Posterior cingulate gyrus (tissue), 11 donors: ENCODE results near the gene EVPLL.
"Not testable (repeated sequence)": the region's sequence is repeated elsewhere in the genome, so short reads cannot be mapped to it uniquely, and the experiment has no call there.

Experiments used
- DNase-seq, 10 donors: peaks; one replicate each; pipeline versions ENCODE4 v3.0.0 to v3.0.0-alpha.2; 2020 to 2021; ENCODE audit warnings: mixed read lengths in 3 of 10
- intact Hi-C: fragments of 100-400 bp; cut with DNase I; formaldehyde crosslinking; loops from one replicate; pipeline ENCODE4 v1.15.1; 2023

Gene EVPLL

GRCh38 chr17:18378205-18378505 lies 577 bp downstream of the EVPLL start:
- intact Hi-C loops = no loop called here
- no peak for DNase-seq

GRCh38 chr17:18378614-18379013 lies 1.0 kb downstream of the EVPLL start:
- intact Hi-C loops = not testable (repeated sequence)

DNA sequence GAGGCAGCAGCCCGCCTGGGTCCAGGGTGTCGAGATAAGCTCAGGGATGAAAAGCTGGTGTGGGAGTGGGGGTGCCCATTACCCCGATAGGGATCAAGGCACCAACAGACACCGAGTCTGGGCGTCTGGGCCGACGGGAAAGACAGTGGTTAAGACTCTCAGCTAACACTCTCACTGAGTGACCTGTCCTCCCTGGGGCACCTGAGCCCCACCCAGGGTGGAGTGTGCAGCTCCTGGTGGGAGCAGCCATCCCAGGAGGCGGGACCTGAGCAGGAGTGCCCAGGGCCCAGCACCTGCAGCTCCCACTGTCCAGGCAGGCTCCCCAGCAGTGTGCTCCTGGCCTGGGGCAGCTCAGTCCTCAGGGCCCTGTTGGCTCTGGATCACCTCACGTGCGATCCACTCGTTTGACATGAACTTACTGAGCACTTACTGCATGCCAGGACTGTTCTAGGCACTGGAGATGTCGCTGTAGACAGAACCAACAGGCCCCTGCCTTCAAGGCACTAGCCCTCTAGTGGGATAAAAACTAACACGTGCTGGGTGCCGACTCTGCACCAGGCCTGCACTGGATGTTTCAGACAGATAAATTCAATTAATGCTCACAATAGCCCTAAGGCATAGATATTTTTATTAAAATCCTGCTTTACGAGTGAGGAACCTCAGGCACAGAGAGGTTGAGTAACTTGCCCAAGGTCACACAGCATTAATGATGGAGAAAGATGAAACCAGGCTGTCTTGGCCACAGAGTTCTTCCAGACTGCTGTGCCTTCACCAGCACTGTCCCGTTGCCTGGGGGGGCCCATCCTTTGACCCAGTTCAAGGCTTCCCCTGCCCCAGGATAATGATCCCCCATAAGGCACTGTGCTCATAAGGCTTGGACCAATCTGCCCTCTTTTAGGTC lies 1.9 kb downstream of the EVPLL start:
- intact Hi-C loops = no loop called here
- DNase-seq = peak in 2 of 10 donors; percentile 48 to 67

More at GRCh38 chr17:18378614-18379013, 1.0 kb downstream of the EVPLL start:
- DNase-seq = peak in 1 of 10 donors; percentile 5

DNA sequence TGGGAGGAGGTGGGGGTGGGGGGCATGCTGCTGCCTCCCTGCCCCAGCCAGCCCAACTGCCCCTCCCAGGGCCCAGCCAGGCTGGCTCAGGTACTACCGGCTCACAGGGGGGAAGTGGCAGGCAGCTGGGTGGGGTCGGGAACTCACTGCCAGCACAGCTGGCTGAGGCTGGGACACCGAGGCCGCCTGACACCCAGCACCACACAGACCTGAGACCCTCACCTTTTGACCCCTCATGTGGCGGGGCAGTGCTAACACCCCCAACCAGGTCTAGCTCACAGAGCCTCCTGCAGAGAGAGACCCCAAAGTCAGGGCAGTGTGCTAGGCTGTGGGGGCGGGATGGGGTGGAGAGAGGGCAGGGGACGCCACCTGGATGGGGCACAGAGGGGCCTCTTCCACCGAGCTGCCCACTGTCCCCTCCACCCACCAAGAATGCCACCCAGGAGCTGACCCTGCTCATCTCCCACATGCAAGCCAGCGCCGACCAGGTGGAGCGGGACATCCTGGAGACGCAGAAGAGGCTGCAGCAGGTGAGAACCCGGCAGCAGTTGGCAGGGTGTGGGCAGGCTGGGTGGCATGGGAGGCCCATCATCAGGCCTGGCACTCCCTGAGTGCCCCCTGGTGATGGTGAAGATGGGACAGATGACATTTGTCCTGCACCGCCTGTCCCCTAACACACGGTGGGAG lies 3.0 kb downstream of the EVPLL start:
- peak in 2 of 10 donors; percentile 30 to 77 for DNase-seq
- intact Hi-C loops = no loop called here

DNA sequence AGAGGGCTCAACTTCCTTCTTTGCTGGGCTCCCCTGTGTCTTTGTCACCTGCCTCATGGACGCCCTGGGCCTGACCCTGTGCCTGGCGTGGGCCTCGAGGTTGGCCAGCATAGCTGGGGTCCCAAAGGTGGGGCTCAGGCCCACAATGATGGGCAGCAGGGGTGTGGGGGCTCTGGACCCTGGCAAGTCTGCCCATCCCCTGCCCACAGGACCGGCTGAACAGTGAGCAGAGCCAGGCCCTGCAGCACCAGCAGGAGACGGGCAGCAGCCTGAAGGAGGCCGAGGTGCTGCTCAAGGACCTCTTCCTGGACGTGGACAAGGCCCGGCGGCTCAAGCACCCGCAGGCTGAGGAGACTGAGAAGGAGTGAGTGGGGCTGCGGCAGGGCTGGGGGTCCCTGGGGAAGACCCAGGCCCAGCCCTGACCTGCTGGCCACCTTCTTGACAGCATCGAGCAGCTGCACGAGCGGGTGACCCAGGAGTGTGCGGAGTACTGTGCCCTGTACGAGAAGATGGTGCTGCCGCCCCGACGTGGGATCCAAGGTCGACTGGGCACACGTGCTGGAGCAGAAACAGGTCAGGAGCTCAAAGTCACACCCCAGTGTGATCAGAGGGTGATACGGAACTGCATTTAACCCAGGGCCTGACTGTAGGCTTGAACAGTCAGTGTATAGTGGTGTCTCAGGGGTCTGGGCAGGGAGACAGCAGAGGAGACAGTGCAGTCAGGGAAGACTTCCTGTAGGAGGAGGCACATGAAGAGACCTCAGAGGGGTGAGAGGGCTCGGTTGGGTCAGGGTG lies 3.8 kb downstream of the EVPLL start:
- peak in 2 of 10 donors; percentile 64 to 66 for DNase-seq
- intact Hi-C loops = no loop called here

DNA sequence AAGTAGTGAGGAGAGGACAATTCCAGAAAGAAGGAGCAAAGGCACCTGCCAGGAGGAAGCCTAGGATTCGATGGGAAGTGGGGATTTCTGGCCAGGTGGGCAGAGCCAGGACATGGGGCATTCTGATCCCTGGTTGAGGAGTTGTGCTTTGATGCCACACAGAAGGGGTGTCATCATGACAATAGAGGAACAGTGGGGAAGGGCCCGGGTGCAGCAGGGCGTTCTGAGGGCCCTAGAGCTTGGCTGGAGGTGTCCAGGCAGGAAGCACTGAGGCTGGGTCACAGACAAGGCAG lies 4.3 kb downstream of the EVPLL start:
- intact Hi-C loops = no loop called here
- DNase-seq = no peak

DNA sequence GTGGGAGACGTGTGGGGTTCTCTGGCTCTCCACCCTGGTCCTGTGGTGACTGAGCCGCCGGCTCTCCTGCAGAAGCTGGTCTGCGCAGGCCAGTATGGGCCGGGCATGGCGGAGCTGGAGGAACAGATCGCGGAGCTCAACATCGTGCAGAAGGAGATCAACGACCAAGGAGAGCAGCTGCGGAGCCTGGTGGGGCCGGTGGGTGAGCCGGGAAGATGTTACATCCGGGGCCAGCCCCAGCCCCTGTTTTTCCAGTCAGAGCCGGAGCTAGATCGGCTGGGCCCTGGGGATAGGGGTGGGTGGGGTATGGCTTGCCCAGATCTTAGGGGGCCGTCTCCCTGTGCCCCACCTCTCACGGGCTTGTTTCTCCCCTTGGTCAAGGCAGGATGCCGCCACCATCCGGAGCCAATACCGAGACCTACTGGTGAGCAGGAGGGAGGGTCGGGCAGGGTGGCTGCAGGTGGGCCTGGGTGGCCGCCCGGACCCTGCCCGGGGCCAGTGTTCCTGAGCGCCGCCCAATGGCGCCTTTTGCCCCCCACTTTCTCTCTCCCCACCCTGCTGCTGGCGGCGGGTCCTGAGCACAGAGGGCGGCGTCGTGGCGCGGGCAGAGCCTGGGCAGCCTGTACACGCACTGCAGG lies 5.0 kb downstream of the EVPLL start:
- intact Hi-C loops = no loop called here
- peak in 2 of 10 donors; percentile 77 to 78 for DNase-seq

GRCh38 chr17:18383079-18383481 lies 5.5 kb downstream of the EVPLL start:
- intact Hi-C loops = not testable (repeated sequence)
- peak in 1 of 10 donors; percentile 80 for DNase-seq

GRCh38 chr17:18384271-18384670 lies 6.7 kb downstream of the EVPLL start:
- peak in 2 of 10 donors; percentile 17 to 62 for DNase-seq
- intact Hi-C loops = not testable (repeated sequence)

- DNase-seq = peak in 2 of 10 donors; percentile 14 to 24
- intact Hi-C loops = not testable (repeated sequence)
These were observed 10.0 kb downstream of the EVPLL start for GRCh38 chr17:18387583-18387982.

DNA sequence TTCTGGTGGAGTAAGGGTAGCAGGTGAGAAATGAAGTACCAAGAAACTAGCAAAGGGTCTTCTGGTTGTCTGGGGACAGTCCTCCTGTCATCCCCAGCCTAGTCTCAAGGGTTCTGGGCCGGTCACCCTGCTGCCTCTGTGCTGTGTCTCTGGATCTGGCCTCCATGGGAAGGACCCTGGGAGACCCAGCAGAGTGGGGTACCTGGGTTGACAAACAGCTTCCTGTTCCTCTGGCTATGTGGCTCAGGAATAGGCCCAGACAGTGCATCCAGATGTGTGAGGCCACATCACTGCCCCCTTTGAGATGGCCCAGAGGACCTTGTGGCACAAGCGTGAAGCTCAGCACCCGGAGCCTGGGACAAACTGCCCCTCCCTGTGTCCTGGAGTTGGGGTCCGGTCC lies 10.7 kb downstream of the EVPLL start:
- peak in 2 of 10 donors; percentile 23 to 29 for DNase-seq
- intact Hi-C loops = not testable (repeated sequence)

DNA sequence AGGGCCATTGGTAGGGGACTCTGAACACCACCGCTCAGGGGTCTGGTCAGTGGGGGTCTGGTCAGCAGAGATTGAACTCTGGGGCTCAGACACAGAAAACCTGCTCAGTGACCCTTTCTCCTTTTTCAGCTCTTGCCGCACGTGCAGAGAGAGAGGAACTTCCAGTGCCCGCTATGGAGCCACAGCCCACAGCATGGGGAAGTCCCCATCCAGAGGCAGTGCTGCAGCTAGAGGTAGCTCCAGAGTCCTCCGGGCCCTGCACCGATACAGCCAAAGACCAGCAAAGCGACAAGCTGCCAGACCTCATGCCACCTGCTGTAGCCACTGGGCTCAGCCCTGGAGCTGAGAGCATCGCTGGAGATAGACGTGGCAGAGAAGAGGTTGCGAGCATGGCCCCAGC lies 11.2 kb downstream of the EVPLL start:
- DNase-seq, intact Hi-C loops: not testable (repeated sequence)

DNA sequence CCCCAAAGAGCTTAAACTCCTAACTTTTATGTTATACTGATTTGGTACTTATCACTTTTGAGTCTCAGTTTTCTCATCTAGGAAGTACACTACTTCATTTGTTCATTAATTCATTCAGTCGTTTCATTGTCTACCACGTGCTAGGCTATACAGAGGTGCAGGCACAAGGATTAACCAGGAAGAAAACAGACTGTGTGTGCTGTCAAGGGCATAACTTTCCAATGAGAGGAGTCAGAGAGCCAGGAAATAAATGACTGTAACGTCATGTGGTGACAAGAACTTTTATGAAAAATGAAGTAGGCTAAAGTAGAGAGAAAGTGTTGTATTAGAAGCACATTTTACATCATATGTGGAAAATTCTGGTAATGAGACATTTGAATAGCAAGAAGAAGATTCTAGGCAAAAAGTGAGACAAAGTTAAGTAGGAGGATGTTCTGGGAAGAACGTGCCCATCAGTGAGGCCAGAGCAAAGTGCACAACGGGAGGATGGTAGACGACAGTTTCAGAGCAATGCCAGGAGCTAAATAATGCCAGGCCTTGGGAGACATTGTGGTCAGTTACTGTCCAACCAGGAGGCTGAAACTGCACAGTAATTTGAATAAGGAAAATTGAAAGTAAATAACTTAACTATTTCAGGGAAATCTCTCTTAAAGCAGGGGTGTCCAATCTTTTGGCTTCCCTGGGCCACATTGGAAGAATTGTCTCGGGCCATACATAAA lies 24.5 kb downstream of the EVPLL start:
- intact Hi-C loops, DNase-seq: not testable (repeated sequence)

- intact Hi-C loops, DNase-seq: not testable (repeated sequence)
These were observed 25.6 kb downstream of the EVPLL start for GRCh38 chr17:18403166-18403565.

GRCh38 chr17:18403604-18404003 lies 26.0 kb downstream of the EVPLL start:
- intact Hi-C loops, DNase-seq: not testable (repeated sequence)

GRCh38 chr17:18408906-18409305 lies 31.3 kb downstream of the EVPLL start:
- intact Hi-C loops = not testable (repeated sequence)

DNA sequence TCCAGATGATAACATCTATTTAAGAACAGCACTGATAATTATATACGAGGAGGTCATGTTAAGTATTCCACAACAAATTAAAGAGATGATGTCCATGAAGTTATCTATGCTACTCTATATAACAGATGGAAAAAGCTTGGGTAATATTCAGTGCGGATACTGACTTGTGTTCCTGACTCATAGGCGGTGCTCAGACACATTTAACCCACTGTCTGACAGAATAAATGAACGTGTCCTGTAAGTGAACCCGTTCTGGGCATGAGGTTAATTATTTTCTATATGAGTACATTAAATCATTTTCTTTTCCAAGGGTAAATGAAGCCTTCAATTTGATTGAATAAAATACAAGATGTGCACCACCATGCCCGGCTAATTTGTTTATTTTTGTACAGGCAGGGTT lies 31.7 kb downstream of the EVPLL start:
- intact Hi-C loops, DNase-seq: not testable (repeated sequence)

More at GRCh38 chr17:18408906-18409305, 31.3 kb downstream of the EVPLL start:
- DNase-seq = not testable (repeated sequence)

- intact Hi-C loops = not testable (repeated sequence)
- peak in 1 of 10 donors; percentile 35 for DNase-seq
These were observed 33.2 kb downstream of the EVPLL start for GRCh38 chr17:18410736-18411135.

DNA sequence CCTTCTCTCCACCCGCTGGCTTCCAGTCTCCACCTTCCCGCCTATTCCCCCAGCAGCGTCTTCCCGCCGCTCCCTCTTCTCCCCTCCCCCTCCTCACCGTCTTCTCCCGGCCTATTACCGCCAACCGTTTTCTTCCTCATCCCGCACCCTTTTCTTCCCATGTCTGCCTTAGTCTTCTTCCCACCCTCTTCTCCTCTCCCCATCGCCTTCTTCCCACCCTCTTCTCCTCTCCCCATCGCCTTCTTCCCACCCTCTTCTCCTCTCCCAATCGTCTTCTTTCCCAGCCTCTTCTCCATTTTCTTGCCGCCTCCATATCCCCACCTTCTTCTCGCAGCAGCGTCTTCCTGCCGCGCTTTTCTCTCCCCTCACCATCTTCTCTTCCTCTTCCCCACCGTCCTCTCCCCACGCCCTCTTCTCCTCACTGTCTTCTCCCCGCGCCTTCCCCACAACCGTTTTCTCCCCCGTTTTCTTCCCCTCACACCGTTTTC lies 33.8 kb downstream of the EVPLL start:
- DNase-seq = peak in 6 of 10 donors; percentile 11 to 85 (median 29)

More for the DNA sequence above, 33.8 kb downstream of the EVPLL start:
- intact Hi-C loops = not testable (repeated sequence)
